ENCODE data around the gene EFNB3.
A peak's percentile ranks its signal among the peaks of the same experiment; 100 is the strongest.

Gene EFNB3

DNA sequence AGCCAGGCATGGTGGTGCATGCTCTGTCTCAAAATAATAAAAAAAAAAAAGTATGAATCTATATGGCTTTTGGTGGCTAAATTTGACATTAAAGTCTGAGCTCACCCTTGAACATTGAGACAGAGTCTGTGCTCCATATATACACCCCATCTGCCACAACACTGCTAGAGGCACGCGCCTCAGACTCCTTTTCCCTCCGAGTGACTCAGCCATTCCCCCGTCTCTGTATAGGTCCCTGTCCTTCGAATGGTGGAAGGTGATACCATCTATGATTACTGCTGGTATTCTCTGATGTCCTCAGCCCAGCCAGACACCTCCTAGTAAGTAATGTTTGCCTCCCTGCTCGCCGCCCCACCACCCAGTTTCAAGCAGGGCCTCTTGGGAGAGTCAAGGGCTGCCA is 4.5 kb upstream of the EFNB3 start:
- DNase-seq (ENCODE audit: low spot score) = no peak

DNA sequence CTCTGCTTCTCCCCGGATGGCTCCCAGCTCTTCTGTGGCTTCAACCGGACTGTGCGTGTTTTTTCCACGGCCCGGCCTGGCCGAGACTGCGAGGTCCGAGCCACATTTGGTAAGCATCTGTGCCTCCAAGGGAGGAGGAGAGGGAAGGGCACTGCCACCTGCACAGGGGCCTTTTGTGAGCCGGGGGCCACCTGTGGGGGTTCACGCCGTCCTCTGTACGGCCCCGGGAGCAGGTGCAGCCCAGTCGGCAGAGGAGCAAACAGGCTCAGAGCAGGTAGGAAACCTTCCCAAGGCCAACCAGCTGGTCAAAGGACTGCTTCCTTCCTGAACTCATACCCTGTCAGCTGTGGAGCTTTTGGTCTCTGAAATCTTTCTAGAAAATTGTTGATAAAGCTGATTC is 3.3 kb upstream of the EFNB3 start:
- no peak for DNase-seq (ENCODE audit: low spot score)

DNA sequence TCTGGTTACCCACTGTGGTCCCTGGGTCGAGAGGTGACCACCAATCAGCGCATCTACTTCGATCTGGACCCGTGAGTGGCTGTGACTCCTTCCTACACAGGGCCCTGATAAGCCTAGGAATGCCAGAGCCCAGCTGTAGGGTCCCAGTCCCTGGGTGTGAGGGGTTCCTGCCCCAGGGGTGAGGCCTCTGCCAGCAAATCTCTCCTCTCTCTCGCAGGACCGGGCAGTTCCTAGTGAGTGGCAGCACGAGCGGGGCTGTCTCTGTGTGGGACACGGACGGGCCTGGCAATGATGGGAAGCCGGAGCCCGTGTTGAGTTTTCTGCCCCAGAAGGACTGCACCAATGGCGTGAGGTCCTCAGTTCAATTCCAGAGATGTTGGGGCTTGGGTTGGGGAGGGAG is 2.2 kb upstream of the EFNB3 start:
- no peak for DNase-seq (ENCODE audit: low spot score)

DNA sequence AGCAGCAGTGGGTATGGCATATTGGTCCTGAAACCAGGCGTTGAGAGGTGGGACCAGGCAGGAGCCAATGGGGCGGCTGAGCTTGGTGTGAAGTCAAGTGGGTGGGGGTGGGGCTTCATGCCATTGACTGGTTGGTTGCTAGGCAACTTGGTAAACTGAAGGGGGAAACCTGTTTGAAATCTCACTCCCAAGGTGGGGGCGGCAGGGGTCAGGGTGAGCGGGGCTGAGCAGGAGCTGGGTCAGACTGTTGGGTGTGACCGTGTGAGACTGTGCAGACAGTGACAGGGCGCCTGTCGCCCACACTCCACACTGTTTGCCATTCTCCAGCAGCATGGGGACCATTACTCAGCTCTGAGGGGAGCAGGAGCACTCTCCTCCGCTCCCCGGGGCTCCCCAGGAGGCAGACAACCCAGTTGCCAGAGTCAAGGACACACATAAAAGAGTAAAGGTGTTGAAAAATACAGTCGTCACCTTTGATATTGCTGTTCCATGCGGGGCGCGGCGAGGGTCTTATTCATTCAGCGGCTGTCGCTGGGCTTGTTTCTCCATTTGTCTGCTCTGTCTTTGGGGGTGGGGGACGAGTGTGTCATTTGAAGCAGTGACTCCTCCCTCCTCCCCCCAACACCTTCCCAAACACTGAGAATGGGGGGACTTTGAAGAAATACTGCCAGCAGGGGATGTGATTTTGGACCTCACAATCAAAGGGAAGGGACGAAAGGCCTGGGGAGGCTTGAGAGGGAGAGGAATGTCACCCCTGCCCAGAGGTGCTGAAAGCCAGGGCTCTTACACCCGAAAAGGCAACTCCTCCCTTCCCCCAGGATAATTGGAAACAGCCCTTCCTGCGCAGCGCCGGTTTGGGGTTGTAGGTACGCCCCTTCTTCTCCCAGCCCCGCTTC is 1.2 kb upstream of the EFNB3 start:
- DNase-seq (ENCODE audit: low spot score) = no peak

GRCh38 chr17:7705269-7706255 is 560 bp downstream of the EFNB3 start:
- DNase-seq (ENCODE audit: low spot score) = no peak

DNA sequence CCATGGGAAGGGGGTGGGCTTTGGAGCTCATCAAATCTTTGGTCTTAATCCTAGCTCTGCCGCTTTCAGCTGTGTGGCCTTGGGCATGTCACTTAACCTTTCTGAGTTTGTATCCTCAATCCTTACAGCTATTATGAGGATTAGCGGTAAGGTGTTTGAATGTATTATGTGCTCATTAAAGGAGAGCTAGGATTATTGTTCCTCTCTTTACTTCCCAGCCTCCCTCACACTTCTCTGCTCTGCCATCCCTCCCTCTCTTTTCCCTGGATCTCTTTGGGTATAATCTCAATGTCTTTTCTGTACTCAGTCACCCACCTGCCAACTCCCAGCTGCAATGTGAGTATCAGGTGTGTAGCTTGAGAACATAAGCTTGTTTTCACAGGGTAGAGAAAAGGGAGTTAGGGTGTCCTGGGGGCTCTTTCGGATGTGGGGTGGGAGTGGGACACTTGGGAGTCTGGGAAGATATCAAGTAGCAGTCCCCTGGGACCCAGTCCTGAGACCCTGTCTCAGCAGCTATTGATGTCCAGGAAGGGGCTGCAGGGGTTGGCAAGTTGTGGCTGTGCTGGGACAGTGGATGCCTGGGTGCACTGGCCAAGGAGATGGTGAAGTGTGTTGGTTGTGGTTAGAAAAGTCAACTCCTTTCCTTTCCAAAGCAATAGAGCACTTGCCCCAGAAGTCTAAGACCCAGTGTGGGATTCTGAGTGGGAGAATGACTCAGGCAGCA is 1.8 kb downstream of the EFNB3 start:
- DNase-seq (ENCODE audit: low spot score) = no peak

- DNase-seq (ENCODE audit: low spot score) = no peak
Measured at GRCh38 chr17:7707446-7707845, 2.4 kb downstream of the EFNB3 start.

GRCh38 chr17:7707858-7708750 is 3.1 kb downstream of the EFNB3 start:
- no peak for DNase-seq (ENCODE audit: low spot score)

- DNase-seq (ENCODE audit: low spot score) = no peak
Measured at GRCh38 chr17:7709031-7709430, 4.0 kb downstream of the EFNB3 start.

DNA sequence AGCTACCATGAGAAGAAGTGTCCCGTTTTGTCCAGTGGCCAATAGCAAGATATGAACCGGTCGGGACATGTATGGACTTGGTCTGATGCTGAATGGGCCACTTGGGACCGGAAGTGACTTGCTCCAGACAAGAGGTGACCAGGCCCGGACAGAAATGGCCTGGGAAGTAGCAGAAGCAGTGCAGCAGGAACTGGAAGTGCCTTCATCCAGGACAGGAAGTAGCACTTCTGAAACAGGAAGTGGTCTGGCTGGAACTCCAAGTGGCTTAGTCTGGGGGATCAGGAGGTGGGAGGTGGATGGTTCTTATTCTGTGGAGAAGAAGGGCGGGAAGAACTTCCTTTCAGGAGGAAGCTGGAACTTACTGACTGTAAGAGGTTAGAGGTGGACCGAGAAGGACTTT is 5.3 kb downstream of the EFNB3 start:
- no peak for DNase-seq (ENCODE audit: low spot score)

DNA sequence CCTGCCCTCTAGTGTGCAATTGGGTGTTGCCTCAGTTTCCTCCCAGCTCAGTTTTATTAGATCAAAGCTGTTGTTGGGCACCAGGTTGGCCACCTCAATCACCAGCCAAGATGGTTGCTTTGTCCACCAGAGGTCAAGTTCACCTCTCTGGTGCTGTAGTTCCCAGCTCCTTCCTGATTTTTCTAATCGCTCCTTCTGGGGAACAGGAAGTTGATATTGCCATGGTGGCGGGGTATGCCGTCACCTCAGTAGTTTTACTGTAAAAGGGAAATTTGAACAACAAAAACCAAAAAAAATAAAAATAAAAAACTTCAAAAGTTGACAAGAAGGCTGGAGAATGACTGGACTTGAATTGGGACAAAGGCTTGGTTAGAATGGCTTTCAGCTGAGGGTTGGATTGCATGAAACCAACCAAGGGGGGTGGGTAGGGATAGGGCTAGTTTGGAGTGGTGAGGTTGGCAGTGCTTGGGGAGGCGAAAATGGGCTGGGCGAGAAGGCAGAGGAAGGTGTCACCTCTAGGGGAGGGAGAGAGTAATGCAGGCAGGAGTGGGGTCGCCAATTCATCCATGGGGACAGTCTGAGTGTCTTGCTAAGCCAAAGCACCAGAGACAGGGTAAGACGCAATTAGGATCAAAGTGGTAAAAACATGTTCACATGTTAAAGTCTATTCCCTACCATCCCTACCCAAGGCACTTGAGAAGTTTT is 6.2 kb downstream of the EFNB3 start:
- no peak for DNase-seq (ENCODE audit: low spot score)

GRCh38 chr17:7712111-7712771 is 7.2 kb downstream of the EFNB3 start:
- DNase-seq (ENCODE audit: low spot score) = no peak

DNA sequence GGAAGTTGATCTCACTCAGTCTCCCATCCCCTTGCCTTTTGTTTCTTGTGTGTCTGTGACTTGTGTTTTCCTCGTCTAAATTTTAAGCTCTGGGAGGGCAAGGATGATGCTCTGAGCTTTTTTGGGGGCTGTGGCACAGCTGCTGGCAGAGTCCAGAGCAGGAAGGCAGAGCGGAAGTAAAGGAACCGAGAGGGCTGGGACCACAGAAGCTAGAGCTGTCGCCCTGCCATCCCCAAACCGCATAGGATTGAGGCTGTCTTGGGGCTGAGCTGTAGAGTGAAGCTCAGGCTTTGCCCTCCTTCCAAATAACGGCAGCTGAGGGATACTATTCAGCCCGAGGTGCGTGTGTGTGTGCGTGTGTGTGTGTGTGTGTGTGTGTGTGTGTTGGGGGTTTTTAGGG is 8.8 kb downstream of the EFNB3 start:
- no peak for DNase-seq (ENCODE audit: low spot score)

- no peak for DNase-seq (ENCODE audit: low spot score)
Measured at GRCh38 chr17:7714721-7715594, 10.0 kb downstream of the EFNB3 start.

- DNase-seq (ENCODE audit: low spot score) = no peak
Measured at GRCh38 chr17:7715936-7716886, 11.2 kb downstream of the EFNB3 start.

DNA sequence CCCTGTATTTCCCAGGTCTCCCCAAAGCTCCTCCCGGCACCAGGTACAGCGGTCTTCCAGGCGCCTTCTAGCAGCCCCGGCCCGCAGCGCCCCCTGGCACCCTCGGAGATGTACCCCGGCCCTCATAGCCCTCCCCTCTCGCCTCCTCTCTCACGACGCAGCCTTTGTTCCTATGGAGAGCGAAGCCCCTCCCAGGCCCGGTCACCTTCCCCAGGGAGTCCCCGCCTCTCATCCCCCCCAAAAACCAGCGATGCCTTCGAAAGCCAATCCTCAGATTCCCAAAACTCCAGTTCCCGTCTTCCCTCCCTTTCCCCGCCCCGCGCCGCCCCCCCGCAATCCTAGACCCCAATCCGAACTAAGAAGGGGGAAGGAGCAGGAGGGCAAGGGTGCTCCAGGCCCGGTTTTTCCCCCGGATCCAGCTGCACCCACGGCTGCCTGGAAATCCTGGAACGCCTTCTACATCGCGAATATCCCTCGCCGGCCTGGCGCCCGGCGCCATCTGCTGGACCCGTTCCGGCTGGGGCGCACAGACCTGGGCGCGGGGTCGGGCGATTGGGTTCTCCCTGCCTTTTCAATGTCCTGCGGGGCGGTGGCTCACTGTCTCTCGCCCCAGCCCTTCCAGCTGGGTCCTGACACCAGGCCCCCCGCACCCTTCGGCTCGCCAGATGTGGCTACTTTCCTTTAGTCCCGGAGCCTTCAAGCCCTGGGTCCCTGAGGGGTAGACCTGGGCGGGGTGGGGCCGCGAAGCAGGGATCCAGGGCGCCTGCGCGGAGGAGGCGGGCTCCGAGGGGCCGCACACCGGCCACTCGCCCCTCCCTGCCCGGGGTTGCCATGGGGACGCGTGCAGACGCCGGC is 12.1 kb downstream of the EFNB3 start, which contains the start of gene DNAH2:
Gene DNAH2, plus strand, starts transcription at position 844 of the 855 bp plus-strand sequence. CDS start 1,991 bp downstream, outside the sequence.
- peak; percentile 76 for DNase-seq (ENCODE audit: low spot score)

Measured in COLO829 (cell line).